ENCODE measurements around the gene PIP5KL1.

GRCh38 chr9:127962278-127962677, 31.7 kb upstream of the PIP5KL1 start:
- TF ChIP-seq POLR2AphosphoS5 (IDR thresholded peaks at IDR 0.05; ENCODE audit: low read depth, low read length) (no peak), POLR2A (IDR thresholded peaks at IDR 0.05; ENCODE audit: low read depth, low read length) (no peak), PAX5 (IDR thresholded peaks at IDR 0.05; ENCODE audit: insufficient read depth, low read length, severe bottlenecking) (no peak), TAF1 (IDR thresholded peaks at IDR 0.05; ENCODE audit: low read depth, low read length) (no peak)
